IMR-90 (cell line): ENCODE results near the gene STAG1. TPM values are rescaled to one million over a fixed set of nuclear protein-coding genes. Genes with fewer than 3 reads are reported as not detected.

Source experiments
- ATAC-seq: fragments of 200-7000 bp; cut with Tn5 transposase; 2 replicates; pipeline ENCODE4 v1.9.1; 2020; ENCODE audit warnings: low read depth, mild to moderate bottlenecking, moderate library complexity
- BruUV-seq: library from RNA; stranded (reverse); fragments of 400-500 nt; replicated peaks from 2 replicates; lab custom pipeline; 2021; lab: Mats Ljungman, UMichigan
- CTCF ChIA-PET: fragments of 300-600 bp; formaldehyde crosslinking; extraction: SDS; loops from one replicate; lab custom pipeline; 2021; ENCODE audit warnings: antibody characterized with exemption; lab: Yijun Ruan, JAX
- POLR2A ChIA-PET: fragments of 300-600 bp; sonication (Branson Sonifier 250); formaldehyde crosslinking; loops from one replicate; lab custom pipeline; 2022; ENCODE audit warnings: antibody characterized with exemption; ENCODE audit not compliant: unreplicated experiment; lab: Charles Lee
- DNase-seq: peaks from one replicate; pipeline ENCODE4 v3.0.0; 2013
- H2AFZ ChIP-seq: replicated peaks from 2 replicates; pipeline ENCODE3; 2013; ENCODE audit warnings: low read length, mild to moderate bottlenecking; ENCODE audit not compliant: poor library complexity
- H2AK5ac ChIP-seq: 2 replicates; pipeline ENCODE4 v1.6.1; 2013; ENCODE audit warnings: low read depth, low read length, inconsistent platforms
- H2AK9ac ChIP-seq: replicated peaks from 2 replicates; pipeline ENCODE3; 2013; ENCODE audit warnings: mild to moderate bottlenecking, low read depth, low read length, moderate library complexity; ENCODE audit not compliant: poor library complexity
- H2BK120ac ChIP-seq: 2 replicates; pipeline ENCODE4 v1.6.1; 2013; ENCODE audit warnings: low read depth, low read length, inconsistent platforms
- H2BK15ac ChIP-seq: 3 replicates; pipeline ENCODE4 v1.6.1; 2013; ENCODE audit warnings: low read depth, low read length, inconsistent platforms
- H2BK20ac ChIP-seq: 2 replicates; pipeline ENCODE4 v1.6.1; 2013; ENCODE audit warnings: low read depth, mild to moderate bottlenecking, inconsistent platforms, low read length, moderate library complexity
- H2BK5ac ChIP-seq: 2 replicates; pipeline ENCODE4 v1.6.1; 2013; ENCODE audit warnings: mild to moderate bottlenecking, low read depth, low read length, inconsistent platforms; ENCODE audit not compliant: poor library complexity, severe bottlenecking
- H3K14ac ChIP-seq: replicated peaks from 2 replicates; pipeline ENCODE4 v1.6.1; 2013; ENCODE audit warnings: low read depth, low read length, inconsistent platforms
- H3K18ac ChIP-seq: 2 replicates; pipeline ENCODE4 v1.6.1; 2013; ENCODE audit warnings: low read depth, low read length, control low read depth
- H3K23ac ChIP-seq: 2 replicates; pipeline ENCODE4 v1.6.1; 2013; ENCODE audit warnings: low read depth, low read length, inconsistent platforms
- H3K27ac ChIP-seq: 2 replicates; pipeline ENCODE4 v1.5.1; 2013; ENCODE audit warnings: mild to moderate bottlenecking, control low read depth, low read length; ENCODE audit not compliant: insufficient read depth
- H3K27me3 ChIP-seq: 2 replicates; pipeline ENCODE4 v1.6.1; 2013; ENCODE audit warnings: low read length; ENCODE audit not compliant: control insufficient read depth, insufficient read depth
- H3K36me3 ChIP-seq: 2 replicates; pipeline ENCODE4 v1.6.1; 2013; ENCODE audit warnings: low read length, mixed read lengths; ENCODE audit not compliant: control insufficient read depth, insufficient read depth
- H3K4ac ChIP-seq: 2 replicates; pipeline ENCODE4 v1.6.1; 2013; ENCODE audit warnings: low read depth, low read length, inconsistent platforms
- H3K4me1 ChIP-seq: 2 replicates; pipeline ENCODE4 v1.6.1; 2013; ENCODE audit warnings: low read length, mixed read lengths; ENCODE audit not compliant: control insufficient read depth, insufficient read depth
- H3K4me2 ChIP-seq: 2 replicates; pipeline ENCODE4 v1.6.1; 2013; ENCODE audit warnings: low read depth, mild to moderate bottlenecking, control low read depth, low read length, moderate library complexity
- H3K4me3 ChIP-seq: 2 replicates; pipeline ENCODE4 v1.5.1; 2013; ENCODE audit warnings: low read depth, mild to moderate bottlenecking, control low read depth, low read length, moderate library complexity; ENCODE audit not compliant: insufficient read depth
- H3K56ac ChIP-seq: 2 replicates; pipeline ENCODE4 v1.6.1; 2013; ENCODE audit warnings: low read length, inconsistent platforms; ENCODE audit not compliant: insufficient read depth; ENCODE audit errors: extremely low read depth
- H3K79me1 ChIP-seq, 2 experiments: 2 replicates each; pipeline ENCODE4 v1.6.1; 2013; ENCODE audit warnings: low read length in 2 of 2, inconsistent platforms in 1 of 2, low read depth in 1 of 2
- H3K9ac ChIP-seq: 2 replicates; pipeline ENCODE4 v1.6.1; 2013; ENCODE audit warnings: low read depth, low read length, control low read depth
- H3K9me1 ChIP-seq: 2 replicates; pipeline ENCODE4 v1.6.1; 2013; ENCODE audit warnings: low read length, inconsistent platforms; ENCODE audit not compliant: insufficient read depth
- H3K9me3 ChIP-seq: 2 replicates; pipeline ENCODE4 v1.6.1; 2013; ENCODE audit warnings: low read length; ENCODE audit not compliant: control insufficient read depth, insufficient read depth
- H4K20me1 ChIP-seq: 2 replicates; pipeline ENCODE4 v1.6.1; 2013; ENCODE audit warnings: low read length, inconsistent platforms; ENCODE audit not compliant: insufficient read depth
- H4K5ac ChIP-seq: 2 replicates; pipeline ENCODE4 v1.6.1; 2013; ENCODE audit warnings: mild to moderate bottlenecking, low read depth, low read length, control low read depth
- H4K8ac ChIP-seq, 2 experiments: 2 replicates each; pipeline ENCODE4 v1.6.1; 2013; ENCODE audit warnings: low read depth in 2 of 2, low read length in 2 of 2, control low read depth in 1 of 2, inconsistent platforms in 1 of 2
- H4K91ac ChIP-seq: 2 replicates; pipeline ENCODE4 v1.6.1; 2013; ENCODE audit warnings: low read depth, low read length, inconsistent platforms; ENCODE audit not compliant: insufficient read depth
- BHLHE40 ChIP-seq: fragments of 150-350 bp; IDR thresholded peaks from 2 replicates; pipeline ENCODE4 v1.6.1; 2016; ENCODE audit warnings: mild to moderate bottlenecking, low read depth, low read length
- CEBPB ChIP-seq: IDR thresholded peaks from 2 replicates; pipeline ENCODE4 v1.6.1; 2012; ENCODE audit warnings: low read depth, low read length, improper control_type of control experiment
- CHD1 ChIP-seq: IDR thresholded peaks from 2 replicates; pipeline ENCODE4 v1.6.1; 2012; ENCODE audit warnings: low read depth, low read length, improper control_type of control experiment
- FOS ChIP-seq: fragments of 150-350 bp; IDR thresholded peaks from 2 replicates; pipeline ENCODE4 v1.6.1; 2016; ENCODE audit warnings: low read depth, low read length
- MAFK ChIP-seq: IDR thresholded peaks from 2 replicates; pipeline ENCODE4 v1.6.1; 2012; ENCODE audit warnings: low read depth, low read length, improper control_type of control experiment
- MAZ ChIP-seq: IDR thresholded peaks from 2 replicates; pipeline ENCODE4 v1.6.1; 2012; ENCODE audit warnings: low read depth, mild to moderate bottlenecking, low read length, improper control_type of control experiment, moderate library complexity, borderline replicate concordance
- MXI1 ChIP-seq: IDR thresholded peaks from 2 replicates; pipeline ENCODE4 v1.6.1; 2012; ENCODE audit warnings: low read depth, mild to moderate bottlenecking, low read length, moderate library complexity, borderline replicate concordance
- NFE2L2 ChIP-seq: fragments of 150-350 bp; IDR thresholded peaks from 2 replicates; pipeline ENCODE4 v1.6.1; 2016; ENCODE audit warnings: low read depth, mild to moderate bottlenecking, low read length
- POLR2A ChIP-seq: IDR thresholded peaks from 2 replicates; pipeline ENCODE4 v1.6.1; 2012; ENCODE audit warnings: mild to moderate bottlenecking, low read depth, low read length
- RAD21 ChIP-seq: IDR thresholded peaks from 2 replicates; pipeline ENCODE4 v1.6.1; 2012; ENCODE audit warnings: low read length, improper control_type of control experiment
- RFX5 ChIP-seq: IDR thresholded peaks from 2 replicates; pipeline ENCODE4 v1.8.0; 2012; ENCODE audit warnings: low read depth, mild to moderate bottlenecking, low read length, moderate library complexity
- SMC3 ChIP-seq: fragments of 150-350 bp; IDR thresholded peaks from 2 replicates; pipeline ENCODE4 v1.6.1; 2016; ENCODE audit warnings: low read depth, mild to moderate bottlenecking, antibody characterized with exemption, low read length, moderate library complexity
- dilution Hi-C: fragments of 300-500 bp; cut with HindIII; formaldehyde crosslinking; loops from one replicate; pipeline ENCODE4 v1.14.3; 2018; ENCODE audit warnings: low sequenced_read_pairs; ENCODE audit not compliant: unreplicated experiment
- in situ Hi-C: fragments of 300-500 bp; cut with MboI; formaldehyde crosslinking; loops from 3 replicates; pipeline ENCODE4 v1.14.3; 2019; ENCODE audit warnings: low sequenced_read_pairs, inconsistent platforms, mixed read lengths
- intact Hi-C: fragments of 100-400 bp; cut with micrococcal nuclease; formaldehyde crosslinking; loops from 2 replicates; pipeline ENCODE4 v1.10.0; 2022
- polyA plus RNA-seq, 3 experiments: library from polyadenylated mRNA; depleted of rRNA; stranded (reverse); fragments of >200 nt; gene quantifications; 2 replicates each; pipeline ENCODE4 v1.2.3, GENCODE V29; 2012; ENCODE audit warnings: low replicate concordance in 1 of 3
- total RNA-seq: library from RNA; depleted of rRNA; stranded (reverse); fragments of >200 nt; gene quantifications from 2 replicates; pipeline ENCODE4 v1.2.3, GENCODE V29; 2012
- TF ChIP-seq, protein P1 (sequence below): conservative IDR thresholded peaks from 2 replicates; pipeline ENCODE4 v1.5.1; 2012; ENCODE audit warnings: mild to moderate bottlenecking, low read depth, low read length, improper control_type of control experiment
- TF ChIP-seq, protein P2 (sequence below): fragments of 150-350 bp; IDR thresholded peaks from 2 replicates; pipeline ENCODE4 v1.6.1; 2017; ENCODE audit warnings: mild to moderate bottlenecking, antibody characterized with exemption, low read length, low read depth
- TF ChIP-seq, protein P3 (sequence below): fragments of 150-350 bp; IDR thresholded peaks from 2 replicates; pipeline ENCODE4 v1.6.1; 2016; ENCODE audit warnings: low read depth, mild to moderate bottlenecking, low read length, moderate library complexity, borderline replicate concordance

STAG1 gene
- total and polyA plus RNA-seq, 2 of the 4 experiments (the other 2 are of a cell fraction), result 9.6 to 32.3 TPM

DNA sequence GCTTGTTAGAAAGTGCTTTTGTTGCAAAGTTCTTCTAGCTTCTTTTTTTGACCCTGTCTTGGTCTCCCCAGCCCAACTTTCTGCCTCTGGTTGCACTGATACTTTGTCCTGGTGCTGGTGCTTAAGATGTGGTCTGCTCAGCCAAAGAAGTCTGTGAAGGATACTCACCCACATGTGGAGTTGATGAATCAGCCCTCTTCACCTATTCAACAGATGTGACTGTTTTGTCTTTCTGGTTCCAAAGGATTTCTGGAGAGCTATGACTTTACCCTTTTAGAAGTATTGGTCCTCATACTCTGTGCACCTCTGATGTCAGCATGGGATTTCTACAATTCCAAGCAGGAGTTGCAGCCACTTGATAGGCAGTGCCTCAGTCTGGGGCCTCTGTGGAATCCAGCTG lies 418.0 kb downstream of the STAG1 start:
- no peak for ATAC-seq
- dilution Hi-C loops (no loop called here), in situ Hi-C loops (no loop called here), intact Hi-C loops (no loop called here)
- ChIA-PET CTCF (interaction anchor here (0.6 to 1.7 kb wide), 3 partner anchors 17 to 418 kb away, joined by 3 to 9 read pairs (median 3); partner anchors contain the start of gene STAG1), POLR2A (no interaction called here)
- Histone ChIP-seq H2AK5ac (peak overlapping the region; percentile 48), H3K27me3 (no peaks in the 10 kb centered on the region), H2AK9ac (no peak overlapping the region), H2BK15ac (peak overlapping the region; percentile 72; the same call in 2 of the 3 replicates), H3K9ac (no peak overlapping the region), H2BK20ac (peak overlapping the region; percentile 51), H3K4me2 (no peak overlapping the region), H4K20me1 (no peaks in the 10 kb centered on the region), H4K8ac (peak overlapping the region in 1 of 2 experiments; percentile 77; a peak in 2 of 4 replicates), H3K27ac (no peak overlapping the region; the same call in 1 of the 2 replicates), H3K4me3 (no peak overlapping the region), H4K91ac (peak overlapping the region; percentile 86; the same call in 1 of the 2 replicates), H3K4me1 (peaks cover 20% of the 10 kb centered on the region), H2BK120ac (peak overlapping the region; percentile 39; the same call in 1 of the 2 replicates), H3K36me3 (peaks cover 15% of the 10 kb centered on the region), H3K79me1 (peaks cover 0 to 26% of the 10 kb centered on the region in 2 experiments; a peak in 2 of 4 replicates), H2BK5ac (no peak overlapping the region), H3K4ac (peak overlapping the region; percentile 64; the same call in 1 of the 2 replicates), H3K56ac (no peak overlapping the region), H2AFZ (no peak overlapping the region), H3K14ac (0 out of 2 replicates have a peak overlapping the region, but pooled peaks have one; percentile 29), H3K9me1 (peaks cover 29% of the 10 kb centered on the region), H3K9me3 (no peaks in the 10 kb centered on the region), H3K18ac (peak overlapping the region; percentile 29; the same call in 1 of the 2 replicates), H3K23ac (0 out of 2 replicates have a peak overlapping the region, but pooled peaks have one; percentile 11), H4K5ac (peak overlapping the region; percentile 21; the same call in 1 of the 2 replicates)
- peak; percentile 47 for DNase-seq
- no TSS peak for BruUV-seq
- TF ChIP-seq NFE2L2 (no peak), BHLHE40 (no peak), CHD1 (no peak), RFX5 (no peak), MAZ (no peak), MAFK (no peak), SMC3 (no peak), FOS (no peak), MXI1 (no peak), RAD21 (no peak), POLR2A (no peak), CEBPB (no peak)
- TF ChIP-seq, protein P1, sequence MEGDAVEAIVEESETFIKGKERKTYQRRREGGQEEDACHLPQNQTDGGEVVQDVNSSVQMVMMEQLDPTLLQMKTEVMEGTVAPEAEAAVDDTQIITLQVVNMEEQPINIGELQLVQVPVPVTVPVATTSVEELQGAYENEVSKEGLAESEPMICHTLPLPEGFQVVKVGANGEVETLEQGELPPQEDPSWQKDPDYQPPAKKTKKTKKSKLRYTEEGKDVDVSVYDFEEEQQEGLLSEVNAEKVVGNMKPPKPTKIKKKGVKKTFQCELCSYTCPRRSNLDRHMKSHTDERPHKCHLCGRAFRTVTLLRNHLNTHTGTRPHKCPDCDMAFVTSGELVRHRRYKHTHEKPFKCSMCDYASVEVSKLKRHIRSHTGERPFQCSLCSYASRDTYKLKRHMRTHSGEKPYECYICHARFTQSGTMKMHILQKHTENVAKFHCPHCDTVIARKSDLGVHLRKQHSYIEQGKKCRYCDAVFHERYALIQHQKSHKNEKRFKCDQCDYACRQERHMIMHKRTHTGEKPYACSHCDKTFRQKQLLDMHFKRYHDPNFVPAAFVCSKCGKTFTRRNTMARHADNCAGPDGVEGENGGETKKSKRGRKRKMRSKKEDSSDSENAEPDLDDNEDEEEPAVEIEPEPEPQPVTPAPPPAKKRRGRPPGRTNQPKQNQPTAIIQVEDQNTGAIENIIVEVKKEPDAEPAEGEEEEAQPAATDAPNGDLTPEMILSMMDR, result no peak
- TF ChIP-seq, protein P2, sequence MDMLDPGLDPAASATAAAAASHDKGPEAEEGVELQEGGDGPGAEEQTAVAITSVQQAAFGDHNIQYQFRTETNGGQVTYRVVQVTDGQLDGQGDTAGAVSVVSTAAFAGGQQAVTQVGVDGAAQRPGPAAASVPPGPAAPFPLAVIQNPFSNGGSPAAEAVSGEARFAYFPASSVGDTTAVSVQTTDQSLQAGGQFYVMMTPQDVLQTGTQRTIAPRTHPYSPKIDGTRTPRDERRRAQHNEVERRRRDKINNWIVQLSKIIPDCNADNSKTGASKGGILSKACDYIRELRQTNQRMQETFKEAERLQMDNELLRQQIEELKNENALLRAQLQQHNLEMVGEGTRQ, result no peak
- TF ChIP-seq, protein P3, sequence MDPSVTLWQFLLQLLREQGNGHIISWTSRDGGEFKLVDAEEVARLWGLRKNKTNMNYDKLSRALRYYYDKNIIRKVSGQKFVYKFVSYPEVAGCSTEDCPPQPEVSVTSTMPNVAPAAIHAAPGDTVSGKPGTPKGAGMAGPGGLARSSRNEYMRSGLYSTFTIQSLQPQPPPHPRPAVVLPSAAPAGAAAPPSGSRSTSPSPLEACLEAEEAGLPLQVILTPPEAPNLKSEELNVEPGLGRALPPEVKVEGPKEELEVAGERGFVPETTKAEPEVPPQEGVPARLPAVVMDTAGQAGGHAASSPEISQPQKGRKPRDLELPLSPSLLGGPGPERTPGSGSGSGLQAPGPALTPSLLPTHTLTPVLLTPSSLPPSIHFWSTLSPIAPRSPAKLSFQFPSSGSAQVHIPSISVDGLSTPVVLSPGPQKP, result no peak
